Endothelial cell (in vitro differentiated cells): Measurements from ENCODE around the gene SYNPO. TPM values are rescaled to one million over a fixed set of nuclear protein-coding genes. Genes with fewer than 3 reads are reported as not detected.

ENCODE experiments used
- DNase-seq: peaks from one replicate; pipeline ENCODE4 v3.0.0; 2021; ENCODE audit warnings: low spot score
- H3K27ac Mint-ChIP-seq: one replicate; pipeline ENCODE4 v1.8.0; 2021; ENCODE audit warnings: mixed read lengths, inconsistent platforms; ENCODE audit not compliant: unreplicated experiment
- H3K27me3 Mint-ChIP-seq: one replicate; pipeline ENCODE4 v1.8.0; 2021; ENCODE audit warnings: mild to moderate bottlenecking, moderate library complexity, mixed read lengths, inconsistent platforms; ENCODE audit not compliant: unreplicated experiment
- H3K36me3 Mint-ChIP-seq: one replicate; pipeline ENCODE4 v1.8.0; 2021; ENCODE audit warnings: mild to moderate bottlenecking, low read depth, mixed read lengths, inconsistent platforms; ENCODE audit not compliant: unreplicated experiment
- H3K4me1 Mint-ChIP-seq: one replicate; pipeline ENCODE4 v1.8.0; 2021; ENCODE audit warnings: mild to moderate bottlenecking, mixed read lengths, inconsistent platforms; ENCODE audit not compliant: unreplicated experiment
- H3K4me3 Mint-ChIP-seq: one replicate; pipeline ENCODE4 v1.8.0; 2021; ENCODE audit warnings: mild to moderate bottlenecking, mixed read lengths, inconsistent platforms; ENCODE audit not compliant: unreplicated experiment
- H3K9me3 Mint-ChIP-seq: one replicate; pipeline ENCODE4 v1.8.0; 2021; ENCODE audit warnings: mixed read lengths, inconsistent platforms; ENCODE audit not compliant: unreplicated experiment
- total RNA-seq: library from RNA; stranded (reverse); fragmentation: NEBNext Ultra II Directional; extraction: Animal tissue kit (Norgen Biotek cat#: 25700); gene quantifications from one replicate; pipeline ENCODE4 v1.2.1, GENCODE V29; 2021; ENCODE audit not compliant: unreplicated experiment
- TF ChIP-seq, protein P1 (sequence below): fragments of 200-600 bp; sonication (generic); IDR thresholded peaks from one replicate; pipeline ENCODE4 v1.5.0; 2021; ENCODE audit warnings: antibody characterized with exemption; ENCODE audit not compliant: unreplicated experiment

SYNPO gene
- total RNA-seq, 1 donor from 2014 or later: 94.3 TPM

DNA sequence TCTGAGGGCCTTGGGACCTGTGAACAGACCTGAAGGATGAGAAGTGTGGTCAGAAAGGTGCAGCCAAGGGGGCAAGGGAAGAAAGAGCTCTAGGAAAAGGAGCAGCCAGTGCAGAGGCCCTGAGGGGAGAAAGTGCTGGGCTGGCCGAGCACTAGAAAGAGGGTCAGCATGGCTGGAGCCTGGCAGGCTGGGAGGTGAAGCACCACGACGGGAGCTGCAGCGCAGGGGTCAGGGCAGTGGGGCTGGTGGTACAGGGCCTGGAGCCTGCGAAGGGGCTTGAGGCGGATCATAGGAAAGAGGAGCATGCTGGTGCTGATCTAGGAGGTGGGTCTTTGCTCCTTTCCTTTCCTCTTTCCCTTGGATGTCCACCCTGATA, 9.1 kb upstream of the SYNPO start:
- no peak for DNase-seq
- H3K9me3 Mint-ChIP-seq: no peaks in the 10 kb centered on the region
- H3K4me1 Mint-ChIP-seq: peaks cover 16% of the 10 kb centered on the region
- H3K27ac Mint-ChIP-seq: no peak overlapping the region
- peaks cover 4% of the 10 kb centered on the region for H3K36me3 Mint-ChIP-seq
- peaks cover 8% of the 10 kb centered on the region for H3K27me3 Mint-ChIP-seq
- TF ChIP-seq, protein P1, sequence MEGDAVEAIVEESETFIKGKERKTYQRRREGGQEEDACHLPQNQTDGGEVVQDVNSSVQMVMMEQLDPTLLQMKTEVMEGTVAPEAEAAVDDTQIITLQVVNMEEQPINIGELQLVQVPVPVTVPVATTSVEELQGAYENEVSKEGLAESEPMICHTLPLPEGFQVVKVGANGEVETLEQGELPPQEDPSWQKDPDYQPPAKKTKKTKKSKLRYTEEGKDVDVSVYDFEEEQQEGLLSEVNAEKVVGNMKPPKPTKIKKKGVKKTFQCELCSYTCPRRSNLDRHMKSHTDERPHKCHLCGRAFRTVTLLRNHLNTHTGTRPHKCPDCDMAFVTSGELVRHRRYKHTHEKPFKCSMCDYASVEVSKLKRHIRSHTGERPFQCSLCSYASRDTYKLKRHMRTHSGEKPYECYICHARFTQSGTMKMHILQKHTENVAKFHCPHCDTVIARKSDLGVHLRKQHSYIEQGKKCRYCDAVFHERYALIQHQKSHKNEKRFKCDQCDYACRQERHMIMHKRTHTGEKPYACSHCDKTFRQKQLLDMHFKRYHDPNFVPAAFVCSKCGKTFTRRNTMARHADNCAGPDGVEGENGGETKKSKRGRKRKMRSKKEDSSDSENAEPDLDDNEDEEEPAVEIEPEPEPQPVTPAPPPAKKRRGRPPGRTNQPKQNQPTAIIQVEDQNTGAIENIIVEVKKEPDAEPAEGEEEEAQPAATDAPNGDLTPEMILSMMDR: no peak
- H3K4me3 Mint-ChIP-seq: no peak overlapping the region

DNA sequence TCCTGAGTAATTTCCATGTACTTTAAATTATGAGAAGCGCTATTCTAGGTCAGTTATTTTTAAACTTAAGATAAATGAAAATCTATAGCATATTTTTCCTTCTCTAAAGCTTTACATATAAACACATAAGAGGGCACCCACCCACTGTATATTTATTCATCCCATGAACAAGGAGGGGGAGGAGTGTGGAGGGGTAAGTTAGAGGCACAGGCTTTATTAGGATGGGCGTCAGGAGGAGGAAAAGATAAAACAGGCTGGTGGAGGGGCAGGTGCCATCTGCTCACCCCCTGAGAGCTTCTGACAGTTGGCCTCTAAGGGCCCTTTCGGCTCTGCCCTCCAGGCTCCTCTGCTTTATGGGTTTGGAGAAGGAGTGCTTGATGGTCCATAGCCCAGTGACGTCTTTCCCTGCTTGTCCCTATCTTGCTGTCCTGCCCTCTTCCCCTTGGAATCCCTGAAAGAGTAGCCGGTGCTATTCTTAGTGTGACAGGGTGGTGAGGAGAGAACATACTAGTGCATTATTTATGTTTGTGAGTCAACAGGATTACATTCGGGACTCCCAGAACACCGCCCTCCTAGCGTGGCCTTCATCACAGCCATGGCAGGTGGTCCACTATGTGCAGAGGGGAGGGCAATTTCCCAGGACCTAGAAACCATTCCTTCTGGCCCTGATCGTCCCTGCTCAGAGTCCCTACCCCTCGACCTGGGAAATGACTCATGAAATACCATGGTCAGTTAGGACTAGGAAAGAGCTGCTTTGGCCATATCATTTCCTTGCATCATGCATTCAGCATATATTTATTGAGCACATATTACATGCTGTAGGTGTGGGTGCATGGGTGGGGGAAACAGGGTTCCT, 7.9 kb upstream of the SYNPO start:
- H3K9me3 Mint-ChIP-seq: no peaks in the 10 kb centered on the region
- peaks cover 8% of the 10 kb centered on the region for H3K4me1 Mint-ChIP-seq
- DNase-seq: no peak
- TF ChIP-seq, protein P1: no peak
- H3K36me3 Mint-ChIP-seq: peaks cover 4% of the 10 kb centered on the region
- no peak overlapping the region for H3K27ac Mint-ChIP-seq
- no peak overlapping the region for H3K4me3 Mint-ChIP-seq
- peaks cover 8% of the 10 kb centered on the region for H3K27me3 Mint-ChIP-seq

GRCh38 chr5:150633429-150633828, 7.0 kb upstream of the SYNPO start:
- TF ChIP-seq, protein P1: no peak
- DNase-seq: no peak
- Mint-ChIP-seq H3K27ac (no peak overlapping the region), H3K27me3 (peaks cover 8% of the 10 kb centered on the region), H3K9me3 (no peaks in the 10 kb centered on the region), H3K4me3 (no peak overlapping the region), H3K36me3 (peaks cover 4% of the 10 kb centered on the region), H3K4me1 (peaks cover 5% of the 10 kb centered on the region)

DNA sequence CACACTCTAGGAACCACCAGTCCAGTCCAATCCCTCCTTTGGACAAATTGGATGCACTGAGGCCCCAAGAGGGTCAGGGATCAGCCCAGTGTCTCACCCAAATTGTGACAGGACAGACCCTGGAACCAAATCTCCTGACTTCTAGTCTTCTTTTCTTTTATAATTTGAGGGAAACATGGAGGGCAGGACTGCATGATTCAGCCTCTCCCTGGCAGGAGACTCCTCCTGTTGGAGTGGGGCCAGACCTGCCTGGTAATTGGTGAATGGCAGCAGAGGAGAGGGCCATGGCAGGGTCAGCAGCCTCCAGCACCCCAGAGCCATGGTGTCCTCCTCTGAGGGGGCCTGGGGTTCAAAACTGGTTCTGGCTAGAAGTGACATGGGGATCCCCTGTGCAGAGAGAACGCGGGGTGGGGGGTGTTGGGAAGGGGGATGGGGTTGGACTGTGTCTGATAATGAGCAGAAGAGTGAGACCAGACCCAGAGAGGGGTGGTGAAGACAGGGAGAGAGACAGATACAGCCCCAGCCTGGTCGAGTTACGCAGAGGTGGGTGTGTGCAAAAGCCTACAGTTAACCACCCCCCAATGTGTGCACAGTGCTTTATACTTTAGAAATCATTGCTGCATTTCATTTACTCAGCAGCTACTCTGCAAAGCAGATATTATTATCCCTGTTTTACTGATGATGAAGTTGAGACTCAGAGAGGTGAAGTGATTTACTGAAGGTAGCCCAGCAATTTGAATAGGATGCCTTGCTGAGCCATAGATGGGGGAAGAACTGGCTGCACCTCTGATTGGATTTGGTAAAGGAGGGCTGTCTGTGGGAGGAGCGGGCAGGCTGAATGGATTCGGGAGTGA, 3.8 kb upstream of the SYNPO start:
- peaks cover 13% of the 10 kb centered on the region for H3K27me3 Mint-ChIP-seq
- H3K4me1 Mint-ChIP-seq: peaks cover 21% of the 10 kb centered on the region
- no peaks in the 10 kb centered on the region for H3K9me3 Mint-ChIP-seq
- H3K36me3 Mint-ChIP-seq: peaks cover 12% of the 10 kb centered on the region
- DNase-seq: no peak
- H3K27ac Mint-ChIP-seq: no peak overlapping the region
- peak overlapping the region; percentile 19 for H3K4me3 Mint-ChIP-seq
- TF ChIP-seq, protein P1: no peak
